IPS-11a (cell line): ENCODE results near the gene CCSER2.
"Not testable (repeated sequence)": the region's sequence is repeated elsewhere in the genome, so short reads cannot be mapped to it uniquely, and the experiment has no call there.

Experiments
- H3K4me3 ChIP-seq: one replicate; pipeline ENCODE4 v1.5.1; 2013; ENCODE audit warnings: low read depth, low read length, control low read depth

CCSER2 gene

GRCh38 chr10:84391326-84391725 is 62.9 kb downstream of the CCSER2 start:
- H3K4me3 ChIP-seq: no peak overlapping the region

GRCh38 chr10:84392181-84392580 is 63.8 kb downstream of the CCSER2 start:
- no peak overlapping the region for H3K4me3 ChIP-seq

- H3K4me3 ChIP-seq: no peak overlapping the region
These were observed 67.2 kb downstream of the CCSER2 start for GRCh38 chr10:84395581-84395980.

- no peak overlapping the region for H3K4me3 ChIP-seq
These were observed 69.4 kb downstream of the CCSER2 start for GRCh38 chr10:84397735-84398144.

GRCh38 chr10:84398696-84399095 is 70.3 kb downstream of the CCSER2 start:
- no peak overlapping the region for H3K4me3 ChIP-seq

- no peak overlapping the region for H3K4me3 ChIP-seq
These were observed 73.6 kb downstream of the CCSER2 start for GRCh38 chr10:84401854-84402611.

- no peak overlapping the region for H3K4me3 ChIP-seq
These were observed 76.4 kb downstream of the CCSER2 start for GRCh38 chr10:84404783-84405182.

GRCh38 chr10:84405662-84406061 is 77.3 kb downstream of the CCSER2 start:
- no peak overlapping the region for H3K4me3 ChIP-seq

GRCh38 chr10:84406561-84406960 is 78.2 kb downstream of the CCSER2 start:
- H3K4me3 ChIP-seq: no peak overlapping the region

GRCh38 chr10:84407388-84408049 is 79.1 kb downstream of the CCSER2 start:
- no peak overlapping the region for H3K4me3 ChIP-seq

- no peak overlapping the region for H3K4me3 ChIP-seq
These were observed 84.1 kb downstream of the CCSER2 start for GRCh38 chr10:84412482-84412881.

- H3K4me3 ChIP-seq: not testable (repeated sequence)
These were observed 85.7 kb downstream of the CCSER2 start for GRCh38 chr10:84414110-84414509.

- H3K4me3 ChIP-seq: no peak overlapping the region
These were observed 87.3 kb downstream of the CCSER2 start for GRCh38 chr10:84415539-84416244.

GRCh38 chr10:84416245-84416555 is 87.8 kb downstream of the CCSER2 start:
- H3K4me3 ChIP-seq: no peak overlapping the region

- H3K4me3 ChIP-seq: no peak overlapping the region
These were observed 95.3 kb downstream of the CCSER2 start for GRCh38 chr10:84423719-84424118.

- H3K4me3 ChIP-seq: no peak overlapping the region
These were observed 96.4 kb downstream of the CCSER2 start for GRCh38 chr10:84424731-84425167.

GRCh38 chr10:84427903-84428650 is 99.7 kb downstream of the CCSER2 start:
- H3K4me3 ChIP-seq: no peak overlapping the region

GRCh38 chr10:84428711-84429110 is 100.3 kb downstream of the CCSER2 start:
- no peak overlapping the region for H3K4me3 ChIP-seq

GRCh38 chr10:84429926-84430520 is 101.6 kb downstream of the CCSER2 start:
- no peak overlapping the region for H3K4me3 ChIP-seq

GRCh38 chr10:84432891-84433290 is 104.5 kb downstream of the CCSER2 start:
- H3K4me3 ChIP-seq: no peak overlapping the region

- H3K4me3 ChIP-seq: no peak overlapping the region
These were observed 112.4 kb downstream of the CCSER2 start for GRCh38 chr10:84440781-84441180.
